Karpas-422 (cell line): ENCODE data around the gene EN2. TPM values are rescaled to one million over a fixed set of nuclear protein-coding genes. Genes with fewer than 3 reads are reported as not detected.

Experiments
- DNase-seq: peaks from one replicate; pipeline ENCODE4 v3.0.0-alpha.2; 2015
- H2AFZ ChIP-seq: fragments of 200-600 bp; sonication (generic); 2 replicates; pipeline ENCODE4 v1.6.1; 2014; ENCODE audit warnings: antibody characterized with exemption, low read length, mixed read lengths
- H3K27ac ChIP-seq: fragments of 200-600 bp; sonication (generic); 2 replicates; pipeline ENCODE4 v1.5.1; 2014; ENCODE audit warnings: mild to moderate bottlenecking, low read length, moderate library complexity
- H3K27me3 ChIP-seq: fragments of 200-600 bp; sonication (generic); 2 replicates; pipeline ENCODE4 v1.6.1; 2014; ENCODE audit warnings: low read length, mixed read lengths
- H3K36me3 ChIP-seq: fragments of 200-600 bp; sonication (generic); 2 replicates; pipeline ENCODE4 v1.6.1; 2014; ENCODE audit warnings: low read length, mixed read lengths; ENCODE audit not compliant: insufficient read depth
- H3K4me1 ChIP-seq: fragments of 200-600 bp; sonication (generic); 2 replicates; pipeline ENCODE4 v1.6.1; 2014; ENCODE audit warnings: mild to moderate bottlenecking, low read length, mixed read lengths
- H3K4me2 ChIP-seq: fragments of 200-600 bp; sonication (generic); 2 replicates; pipeline ENCODE4 v1.6.1; 2014; ENCODE audit warnings: low read length, low read depth, mild to moderate bottlenecking; ENCODE audit not compliant: poor library complexity, severe bottlenecking
- H3K4me3 ChIP-seq: fragments of 200-600 bp; sonication (generic); 2 replicates; pipeline ENCODE4 v1.5.1; 2014; ENCODE audit warnings: mild to moderate bottlenecking, antibody characterized with exemption, low read length, mixed read lengths
- H3K79me2 ChIP-seq: fragments of 200-600 bp; sonication (generic); 2 replicates; pipeline ENCODE4 v1.6.1; 2014; ENCODE audit warnings: mild to moderate bottlenecking, low read length, mixed read lengths
- H3K9ac ChIP-seq: fragments of 200-600 bp; sonication (generic); 2 replicates; pipeline ENCODE4 v1.6.0; 2014; ENCODE audit warnings: low read length
- H3K9me2 ChIP-seq: fragments of 200-600 bp; sonication (generic), shearing (Covaris generic); replicated peaks from 2 replicates; pipeline ENCODE4 v1.6.0; 2014; ENCODE audit warnings: mild to moderate bottlenecking, low read length, moderate library complexity; ENCODE audit not compliant: insufficient read depth
- H3K9me3 ChIP-seq: fragments of 300-700, 200-600 bp; sonication (generic); 2 replicates; pipeline ENCODE4 v1.6.1; 2014; ENCODE audit warnings: low read length, mixed read lengths
- H4K20me1 ChIP-seq: fragments of 200-600 bp; sonication (generic); 2 replicates; pipeline ENCODE4 v1.6.1; 2014; ENCODE audit warnings: mild to moderate bottlenecking, antibody characterized with exemption, low read length, low read depth; ENCODE audit not compliant: insufficient read depth
- total RNA-seq: library from RNA; depleted of rRNA; stranded (reverse); fragments of >200 nt; shearing (Covaris generic); gene quantifications from 2 replicates; pipeline ENCODE4 v1.2.3, GENCODE V29; 2014; ENCODE audit warnings: low replicate concordance

EN2 gene
- total RNA-seq, 1 experiment from 2014 or later: not detected

- Histone ChIP-seq H3K27ac (no peak overlapping the region), H3K9me2 (no peaks in the 10 kb centered on the region), H3K9ac (no peak overlapping the region), H3K4me3 (no peak overlapping the region), H4K20me1 (no peaks in the 10 kb centered on the region; the same call in 1 of the 2 replicates), H3K79me2 (no peaks in the 10 kb centered on the region), H3K27me3 (no peaks in the 10 kb centered on the region), H3K4me1 (no peaks in the 10 kb centered on the region), H2AFZ (no peak overlapping the region), H3K9me3 (no peaks in the 10 kb centered on the region), H3K36me3 (no peaks in the 10 kb centered on the region), H3K4me2 (no peak overlapping the region)
- no peak for DNase-seq
Observed at GRCh38 chr7:155483868-155484325, 26.0 kb downstream of the EN2 start.

GRCh38 chr7:155484483-155485399, 26.8 kb downstream of the EN2 start:
- Histone ChIP-seq H3K4me1 (no peaks in the 10 kb centered on the region), H3K36me3 (no peaks in the 10 kb centered on the region), H3K4me3 (no peak overlapping the region), H3K9ac (no peak overlapping the region), H4K20me1 (no peaks in the 10 kb centered on the region; the same call in 1 of the 2 replicates), H2AFZ (no peak overlapping the region), H3K9me2 (no peaks in the 10 kb centered on the region), H3K27ac (no peak overlapping the region), H3K27me3 (no peaks in the 10 kb centered on the region), H3K79me2 (no peaks in the 10 kb centered on the region), H3K9me3 (no peaks in the 10 kb centered on the region), H3K4me2 (no peak overlapping the region)
- no peak for DNase-seq

DNA sequence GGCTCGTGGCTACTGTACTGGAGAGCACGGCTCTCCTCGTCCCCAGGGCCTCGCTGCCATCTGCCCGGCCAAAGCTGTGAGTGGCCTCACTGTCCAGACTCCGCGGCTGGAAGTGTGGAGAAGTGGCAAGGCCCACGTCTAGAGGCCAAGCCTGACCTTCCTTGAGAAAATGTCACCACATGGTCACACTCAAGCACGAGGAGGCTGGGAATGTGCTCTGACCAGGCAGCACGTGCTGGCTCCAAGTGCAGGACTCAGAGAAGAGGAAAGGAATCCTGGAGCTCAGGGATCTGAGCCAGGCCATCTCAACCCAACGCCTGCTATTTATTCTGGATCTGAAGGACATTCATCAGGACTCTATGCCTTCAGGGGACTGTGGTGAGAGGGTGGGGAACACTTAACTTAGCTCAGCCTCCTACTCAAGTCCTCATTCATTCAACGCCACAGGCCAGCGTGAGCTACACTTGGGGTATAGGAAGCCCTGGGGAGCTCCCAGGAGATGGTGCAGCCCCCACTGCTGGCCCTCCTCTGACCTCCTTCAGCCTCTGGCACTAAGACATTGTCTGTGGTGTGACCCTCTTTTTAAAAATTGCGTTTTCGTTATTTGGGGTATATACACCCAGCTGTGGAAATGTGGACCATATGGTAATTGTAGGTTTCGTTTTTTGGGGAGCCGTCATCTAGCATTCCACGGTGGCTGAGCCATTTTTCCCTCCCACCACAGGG, 29.0 kb downstream of the EN2 start:
- H3K9me2 ChIP-seq: no peaks in the 10 kb centered on the region
- H3K79me2 ChIP-seq: no peaks in the 10 kb centered on the region
- no peak overlapping the region for H3K4me2 ChIP-seq
- H3K4me3 ChIP-seq: no peak overlapping the region
- no peak for DNase-seq
- H3K9me3 ChIP-seq: no peaks in the 10 kb centered on the region
- H2AFZ ChIP-seq: no peak overlapping the region
- no peaks in the 10 kb centered on the region for H3K36me3 ChIP-seq
- H3K27ac ChIP-seq: no peak overlapping the region
- H3K4me1 ChIP-seq: no peaks in the 10 kb centered on the region
- no peaks in the 10 kb centered on the region for H3K27me3 ChIP-seq
- no peak overlapping the region for H3K9ac ChIP-seq
- H4K20me1 ChIP-seq: no peaks in the 10 kb centered on the region; the same call in 1 of the 2 replicates

GRCh38 chr7:155487509-155488482, 29.9 kb downstream of the EN2 start:
- Histone ChIP-seq H3K4me3 (no peak overlapping the region), H3K27me3 (no peaks in the 10 kb centered on the region), H3K9ac (no peak overlapping the region), H3K27ac (no peak overlapping the region), H3K79me2 (no peaks in the 10 kb centered on the region), H3K4me2 (no peak overlapping the region), H4K20me1 (no peaks in the 10 kb centered on the region; the same call in 1 of the 2 replicates), H2AFZ (no peak overlapping the region), H3K9me3 (no peaks in the 10 kb centered on the region), H3K4me1 (no peaks in the 10 kb centered on the region), H3K9me2 (no peaks in the 10 kb centered on the region), H3K36me3 (no peaks in the 10 kb centered on the region)
- no peak for DNase-seq

DNA sequence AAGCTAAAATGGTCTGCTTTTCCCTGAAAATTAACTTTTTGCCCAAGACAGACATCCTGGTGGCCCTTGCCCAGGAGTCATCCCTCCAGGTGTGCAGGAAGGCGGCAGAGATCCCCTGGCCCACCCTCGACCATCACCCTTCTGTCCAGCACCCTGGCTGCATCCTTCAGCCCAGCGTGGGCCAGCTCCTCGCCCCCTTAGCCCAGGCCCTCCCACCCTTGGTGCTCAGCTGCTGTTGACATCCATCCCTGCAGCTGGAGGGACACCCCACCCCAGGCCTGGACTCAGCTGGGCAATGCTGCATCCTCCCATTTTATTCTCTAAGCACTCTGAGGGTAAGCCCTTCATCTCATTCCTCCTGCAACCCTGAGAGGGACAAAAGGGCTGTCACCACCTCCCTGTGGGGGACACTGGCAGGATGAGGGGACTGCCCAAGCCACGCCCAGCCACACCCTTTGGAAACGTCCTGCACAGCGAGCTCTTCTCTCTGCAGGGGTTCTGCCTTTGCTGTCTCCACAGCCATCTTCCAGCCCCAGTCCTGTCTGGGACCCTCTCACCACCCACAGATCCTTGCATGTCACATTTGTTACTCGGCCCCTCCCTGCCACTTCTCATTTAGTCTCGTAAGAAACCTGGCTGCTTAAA, 30.7 kb downstream of the EN2 start:
- Histone ChIP-seq H3K9me2 (no peaks in the 10 kb centered on the region), H3K4me1 (no peaks in the 10 kb centered on the region), H3K36me3 (no peaks in the 10 kb centered on the region), H3K9ac (no peak overlapping the region), H4K20me1 (no peaks in the 10 kb centered on the region; the same call in 1 of the 2 replicates), H3K27me3 (no peaks in the 10 kb centered on the region), H3K27ac (no peak overlapping the region), H3K4me2 (no peak overlapping the region), H2AFZ (no peak overlapping the region), H3K9me3 (no peaks in the 10 kb centered on the region), H3K79me2 (no peaks in the 10 kb centered on the region), H3K4me3 (no peak overlapping the region)
- no peak for DNase-seq

GRCh38 chr7:155489158-155489840, 31.4 kb downstream of the EN2 start:
- no peak overlapping the region for H3K4me3 ChIP-seq
- no peak overlapping the region for H3K4me2 ChIP-seq
- no peak overlapping the region for H3K27ac ChIP-seq
- DNase-seq: no peak
- H3K79me2 ChIP-seq: no peaks in the 10 kb centered on the region
- no peaks in the 10 kb centered on the region for H3K9me3 ChIP-seq
- H3K4me1 ChIP-seq: no peaks in the 10 kb centered on the region
- no peaks in the 10 kb centered on the region; the same call in 1 of the 2 replicates for H4K20me1 ChIP-seq
- no peak overlapping the region for H2AFZ ChIP-seq
- no peaks in the 10 kb centered on the region for H3K9me2 ChIP-seq
- H3K27me3 ChIP-seq: no peaks in the 10 kb centered on the region
- H3K36me3 ChIP-seq: no peaks in the 10 kb centered on the region
- no peak overlapping the region for H3K9ac ChIP-seq
